Neural progenitor cell (in vitro differentiated cells): ENCODE measurements around the gene JDP2. TPM values are rescaled to one million over a fixed set of nuclear protein-coding genes. Genes with fewer than 3 reads are reported as not detected.

Experiments used
- DNase-seq: peaks from one replicate; pipeline ENCODE4 v3.0.0-alpha.2; 2016; ENCODE audit warnings: low spot score
- H2AFZ ChIP-seq: fragments of 200-600 bp; sonication (generic); replicated peaks from 2 replicates; pipeline ENCODE4 v1.6.1; 2016; ENCODE audit warnings: antibody characterized with exemption
- H3F3A ChIP-seq: fragments of 200-600 bp; sonication (generic); 2 replicates; pipeline ENCODE4 v1.6.1; 2016; ENCODE audit warnings: antibody characterized with exemption, low read depth
- H3K27ac ChIP-seq: fragments of 200-600 bp; sonication (generic); 2 replicates; pipeline ENCODE4 v1.5.1; 2016; ENCODE audit warnings: mild to moderate bottlenecking
- H3K27me3 ChIP-seq: fragments of 200-600 bp; sonication (generic); 2 replicates; pipeline ENCODE4 v1.6.1; 2016; ENCODE audit warnings: mild to moderate bottlenecking, moderate library complexity
- H3K36me3 ChIP-seq: fragments of 200-600 bp; sonication (generic); 2 replicates; pipeline ENCODE4 v1.5.1; 2016
- H3K4me1 ChIP-seq: fragments of 200-600 bp; sonication (generic); 2 replicates; pipeline ENCODE4 v1.6.1; 2016; ENCODE audit warnings: mixed run types
- H3K4me2 ChIP-seq: fragments of 200-600 bp; sonication (generic); 2 replicates; pipeline ENCODE4 v1.6.1; 2016
- H3K4me3 ChIP-seq: fragments of 200-600 bp; sonication (generic); 2 replicates; pipeline ENCODE4 v1.5.1; 2016
- H3K79me2 ChIP-seq: fragments of 200-600 bp; sonication (generic); 2 replicates; pipeline ENCODE4 v1.6.1; 2016; ENCODE audit warnings: low read depth
- H3K9ac ChIP-seq: fragments of 200-600 bp; sonication (generic); 2 replicates; pipeline ENCODE4 v1.6.1; 2016
- H3K9me3 ChIP-seq: fragments of 200-600 bp; sonication (generic); 2 replicates; pipeline ENCODE4 v1.5.1; 2016; ENCODE audit warnings: low read depth
- H4K20me1 ChIP-seq: fragments of 200-600 bp; sonication (generic); 2 replicates; pipeline ENCODE4 v1.6.1; 2016; ENCODE audit warnings: low read depth
- H3K27ac Mint-ChIP-seq: 3 replicates; pipeline ENCODE4 v1.8.0; 2021; ENCODE audit warnings: mixed read lengths
- H3K27me3 Mint-ChIP-seq: 2 replicates; pipeline ENCODE4 v1.8.0; 2022; ENCODE audit warnings: low read depth, mild to moderate bottlenecking, inconsistent platforms, moderate library complexity, mixed read lengths; ENCODE audit not compliant: insufficient read depth
- H3K36me3 Mint-ChIP-seq: 3 replicates; pipeline ENCODE4 v1.8.0; 2021; ENCODE audit warnings: mixed read lengths
- H3K4me1 Mint-ChIP-seq: 3 replicates; pipeline ENCODE4 v1.8.0; 2021; ENCODE audit warnings: mixed read lengths
- H3K4me3 Mint-ChIP-seq: 3 replicates; pipeline ENCODE4 v1.8.0; 2021; ENCODE audit warnings: mild to moderate bottlenecking, moderate library complexity, mixed read lengths
- H3K9me3 Mint-ChIP-seq: 3 replicates; pipeline ENCODE4 v1.8.0; 2020; ENCODE audit warnings: mixed read lengths
- EZH2 ChIP-seq: fragments of 200-600 bp; sonication (generic); IDR thresholded peaks from 2 replicates; pipeline ENCODE4 v1.6.1; 2017; ENCODE audit warnings: antibody characterized with exemption, mild to moderate bottlenecking, moderate library complexity
- EZH2phosphoT487 ChIP-seq: fragments of 200-600 bp; sonication (generic); IDR thresholded peaks from 2 replicates; pipeline ENCODE4 v1.6.1; 2017; ENCODE audit warnings: antibody characterized with exemption
- total RNA-seq: library from RNA; depleted of rRNA; stranded (reverse); fragments of >200 nt; gene quantifications from 2 replicates; pipeline ENCODE4 v1.2.3, GENCODE V29; 2015; ENCODE audit warnings: low replicate concordance
- TF ChIP-seq, protein P1 (sequence below): fragments of 200-600 bp; sonication (generic); IDR thresholded peaks from 2 replicates; pipeline ENCODE4 v1.5.1; 2017; ENCODE audit warnings: antibody characterized with exemption, mild to moderate bottlenecking

JDP2 gene
- total RNA-seq, 1 donor from 2014 or later, result 2.5 TPM

DNA sequence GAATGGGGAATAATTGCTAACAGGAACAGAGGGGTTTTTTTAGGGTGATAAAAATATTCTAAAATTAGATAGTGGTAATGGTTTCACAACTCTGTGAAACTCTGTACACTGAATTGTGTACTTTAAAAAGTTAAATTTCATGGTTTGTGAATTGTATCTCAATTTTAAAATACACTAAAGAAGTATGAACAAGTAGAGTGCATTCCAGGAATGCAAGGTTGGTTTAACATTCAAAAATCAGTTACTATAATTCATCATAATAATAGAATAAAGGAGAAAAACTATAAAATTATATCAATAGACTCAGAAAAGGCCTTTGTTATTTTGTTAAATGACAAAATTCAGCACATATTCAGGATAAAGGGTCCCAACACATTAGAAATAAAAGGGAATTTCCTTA, 83.4 kb downstream of the JDP2 start:
- H3K27me3 ChIP-seq, result no peaks in the 10 kb centered on the region
- DNase-seq, result no peak
- Mint-ChIP-seq H3K27me3 (no peaks in the 10 kb centered on the region), H3K4me1 (peaks cover 7% of the 10 kb centered on the region), H3K27ac (no peak overlapping the region), H3K36me3 (no peaks in the 10 kb centered on the region), H3K9me3 (peaks cover 7% of the 10 kb centered on the region), H3K4me3 (no peak overlapping the region)
- H3K4me3 ChIP-seq, result no peak overlapping the region
- H2AFZ ChIP-seq, result no peak overlapping the region
- H3K9ac ChIP-seq, result no peak overlapping the region
- TF ChIP-seq EZH2 (no peak), EZH2phosphoT487 (no peak)
- TF ChIP-seq, protein P1, sequence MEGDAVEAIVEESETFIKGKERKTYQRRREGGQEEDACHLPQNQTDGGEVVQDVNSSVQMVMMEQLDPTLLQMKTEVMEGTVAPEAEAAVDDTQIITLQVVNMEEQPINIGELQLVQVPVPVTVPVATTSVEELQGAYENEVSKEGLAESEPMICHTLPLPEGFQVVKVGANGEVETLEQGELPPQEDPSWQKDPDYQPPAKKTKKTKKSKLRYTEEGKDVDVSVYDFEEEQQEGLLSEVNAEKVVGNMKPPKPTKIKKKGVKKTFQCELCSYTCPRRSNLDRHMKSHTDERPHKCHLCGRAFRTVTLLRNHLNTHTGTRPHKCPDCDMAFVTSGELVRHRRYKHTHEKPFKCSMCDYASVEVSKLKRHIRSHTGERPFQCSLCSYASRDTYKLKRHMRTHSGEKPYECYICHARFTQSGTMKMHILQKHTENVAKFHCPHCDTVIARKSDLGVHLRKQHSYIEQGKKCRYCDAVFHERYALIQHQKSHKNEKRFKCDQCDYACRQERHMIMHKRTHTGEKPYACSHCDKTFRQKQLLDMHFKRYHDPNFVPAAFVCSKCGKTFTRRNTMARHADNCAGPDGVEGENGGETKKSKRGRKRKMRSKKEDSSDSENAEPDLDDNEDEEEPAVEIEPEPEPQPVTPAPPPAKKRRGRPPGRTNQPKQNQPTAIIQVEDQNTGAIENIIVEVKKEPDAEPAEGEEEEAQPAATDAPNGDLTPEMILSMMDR, result no peak
- H3K4me2 ChIP-seq, result no peak overlapping the region
- H3K27ac ChIP-seq, result no peak overlapping the region
- peaks cover 6% of the 10 kb centered on the region for H3K4me1 ChIP-seq
- H3F3A ChIP-seq, result no peaks in the 10 kb centered on the region
- no peaks in the 10 kb centered on the region for H3K36me3 ChIP-seq
- no peaks in the 10 kb centered on the region for H3K9me3 ChIP-seq
- no peaks in the 10 kb centered on the region for H4K20me1 ChIP-seq
- no peaks in the 10 kb centered on the region for H3K79me2 ChIP-seq

DNA sequence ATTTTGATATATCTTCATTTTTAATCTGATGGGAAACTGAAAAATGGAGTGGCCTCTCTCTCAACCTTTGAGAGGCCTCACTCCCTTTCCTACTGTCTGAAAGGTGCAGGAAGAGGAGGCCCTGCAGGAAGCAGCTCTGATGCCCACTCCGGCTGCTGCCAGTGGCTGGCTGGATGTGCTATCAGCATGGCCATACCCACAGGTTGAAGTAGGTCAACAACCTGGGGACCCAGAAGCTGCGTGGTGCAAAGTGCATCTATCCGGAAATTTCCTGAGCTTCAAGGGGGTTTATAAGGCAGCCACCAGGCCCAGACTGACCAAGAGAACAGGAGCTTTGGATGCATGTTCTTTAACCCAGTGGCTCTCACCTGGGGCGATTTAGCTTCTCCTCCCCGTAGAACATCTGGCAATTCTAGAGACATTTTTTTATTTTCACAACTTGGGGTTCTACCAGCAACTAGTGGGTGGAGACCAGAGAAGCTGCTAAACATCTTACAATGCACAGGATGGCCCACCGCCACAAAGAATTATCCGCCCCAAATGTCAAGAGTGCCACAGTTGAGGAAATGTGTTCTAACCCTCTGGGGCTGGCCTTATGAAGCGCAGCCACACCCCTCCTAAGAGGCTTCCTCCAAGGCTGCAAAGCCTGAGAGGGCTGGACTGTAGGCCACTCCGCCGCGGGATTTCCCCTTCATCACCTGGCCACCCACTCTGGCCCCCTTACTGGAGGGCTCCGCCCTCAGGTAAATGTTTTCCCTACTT, 86.3 kb downstream of the JDP2 start:
- Histone ChIP-seq H3F3A (no peaks in the 10 kb centered on the region), H3K9ac (no peak overlapping the region), H3K4me2 (no peak overlapping the region), H3K4me3 (no peak overlapping the region), H4K20me1 (no peaks in the 10 kb centered on the region), H3K4me1 (peaks cover 6% of the 10 kb centered on the region), H3K9me3 (no peaks in the 10 kb centered on the region), H3K27ac (no peak overlapping the region), H3K27me3 (no peaks in the 10 kb centered on the region), H3K36me3 (no peaks in the 10 kb centered on the region), H3K79me2 (no peaks in the 10 kb centered on the region), H2AFZ (no peak overlapping the region)
- Mint-ChIP-seq H3K36me3 (no peaks in the 10 kb centered on the region), H3K27me3 (no peaks in the 10 kb centered on the region), H3K27ac (no peak overlapping the region), H3K4me1 (peaks cover 7% of the 10 kb centered on the region), H3K9me3 (peaks cover 4% of the 10 kb centered on the region), H3K4me3 (no peak overlapping the region)
- TF ChIP-seq, protein P1, result no peak
- TF ChIP-seq EZH2, result no peak
- no peak for TF ChIP-seq EZH2phosphoT487
- no peak for DNase-seq

DNA sequence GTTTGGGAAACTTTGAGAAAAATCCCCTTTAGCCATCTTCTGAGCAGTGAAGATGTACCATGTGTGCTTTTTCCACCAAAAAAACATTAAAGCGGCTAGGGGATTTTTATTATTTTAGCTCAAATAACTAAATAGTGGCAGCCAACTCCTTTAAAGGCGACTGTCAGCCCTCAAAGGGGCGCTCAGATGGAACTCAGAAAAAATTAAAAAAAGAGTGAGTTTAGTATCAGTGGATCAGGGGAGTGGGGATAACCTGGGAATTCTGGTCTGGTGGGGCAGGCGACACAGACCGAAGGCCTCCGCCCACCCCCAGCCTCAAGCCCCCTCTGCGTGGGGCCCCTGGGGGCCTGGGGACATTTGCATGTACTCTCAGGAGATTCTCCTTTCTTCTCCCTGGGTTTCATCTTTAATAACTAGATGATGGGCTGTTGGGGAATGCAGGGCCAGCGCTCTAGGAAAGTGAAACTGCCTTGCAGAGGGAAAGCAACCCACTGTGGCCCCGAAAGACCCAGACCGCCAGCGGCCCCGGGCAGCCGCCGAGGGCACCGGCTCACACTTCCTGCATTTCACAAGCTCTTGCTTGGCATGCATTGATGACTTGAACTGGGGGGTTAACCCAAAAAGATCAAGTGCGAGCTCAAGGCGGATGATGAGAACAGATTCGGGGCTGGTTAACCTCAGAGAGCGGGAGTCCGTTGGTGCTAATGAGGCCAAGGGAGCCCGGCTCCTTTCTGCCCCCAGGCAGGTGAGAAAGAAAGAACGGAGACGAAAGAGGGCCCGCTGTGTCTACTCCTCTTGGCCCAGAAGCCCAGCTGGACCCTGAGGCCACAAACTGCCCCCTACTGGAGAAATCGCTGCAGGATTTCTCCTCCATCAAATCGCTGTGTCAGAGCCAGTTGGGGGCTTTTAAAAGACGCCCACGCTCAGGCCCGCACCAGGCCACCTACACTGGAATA, 87.1 kb downstream of the JDP2 start:
- Histone ChIP-seq H3K4me3 (no peak overlapping the region), H3K9me3 (no peaks in the 10 kb centered on the region), H4K20me1 (no peaks in the 10 kb centered on the region), H3K79me2 (no peaks in the 10 kb centered on the region), H3K27ac (no peak overlapping the region), H3K36me3 (no peaks in the 10 kb centered on the region), H3K4me1 (peaks cover 6% of the 10 kb centered on the region), H3K27me3 (no peaks in the 10 kb centered on the region), H3K4me2 (peak overlapping the region; percentile 11), H3F3A (no peaks in the 10 kb centered on the region), H2AFZ (peak overlapping the region; percentile 58), H3K9ac (no peak overlapping the region)
- TF ChIP-seq EZH2phosphoT487, result no peak
- TF ChIP-seq, protein P1, result peak; percentile 38
- H3K36me3 Mint-ChIP-seq, result no peaks in the 10 kb centered on the region
- DNase-seq, result peak; percentile 20
- H3K4me1 Mint-ChIP-seq, result peaks cover 7% of the 10 kb centered on the region
- H3K27me3 Mint-ChIP-seq, result no peaks in the 10 kb centered on the region
- no peak overlapping the region for H3K4me3 Mint-ChIP-seq
- peaks cover 4% of the 10 kb centered on the region for H3K9me3 Mint-ChIP-seq
- no peak overlapping the region for H3K27ac Mint-ChIP-seq
